HuH-7 (cell line): ENCODE data around the gene GNA15.

Experiments
- DNase-seq: peaks from one replicate; pipeline ENCODE4 v3.0.0; 2011; ENCODE audit warnings: low spot score

Gene GNA15

DNA sequence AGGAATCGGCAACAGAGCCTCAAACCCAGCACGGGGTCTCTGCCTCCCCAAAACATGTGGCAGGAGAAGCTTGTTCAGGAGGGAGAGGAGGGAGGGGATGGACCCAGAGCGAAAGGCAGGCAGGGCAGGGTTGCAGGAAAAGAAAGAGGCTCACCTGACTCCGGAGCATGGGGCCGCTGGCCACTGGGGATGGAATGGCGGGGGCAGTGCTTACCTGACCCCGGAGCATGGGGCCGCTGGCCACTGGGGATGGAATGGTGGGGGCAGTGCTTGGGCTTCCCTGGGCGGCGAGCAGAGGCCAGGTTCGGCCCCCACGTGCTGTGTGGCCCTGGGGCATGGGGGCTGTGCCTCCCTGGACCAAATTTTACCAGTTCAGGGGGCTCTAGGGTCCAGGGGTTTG lies 75.4 kb downstream of the GNA15 start:
- no peak for DNase-seq

GRCh38 chr19:3213159-3213558 lies 77.3 kb downstream of the GNA15 start:
- DNase-seq = no peak
